SU-DHL-6 (cell line): Measurements from ENCODE around the gene UGT1A4.

ENCODE experiments used
- EZH2phosphoT487 ChIP-seq: fragments of 200-600 bp; sonication (generic), shearing (Covaris generic); conservative IDR thresholded peaks from 2 replicates; pipeline ENCODE4 v1.6.1; 2018; ENCODE audit warnings: mild to moderate bottlenecking, antibody characterized with exemption, low read length, moderate library complexity, mixed read lengths
- TF ChIP-seq, protein P1 (sequence below): fragments of 200-600 bp; sonication (generic); IDR thresholded peaks from one replicate; pipeline ENCODE4 v1.5.1; 2017; ENCODE audit warnings: antibody characterized with exemption, mild to moderate bottlenecking, low read length, moderate library complexity; ENCODE audit not compliant: insufficient read depth, poor library complexity, severe bottlenecking

DNA sequence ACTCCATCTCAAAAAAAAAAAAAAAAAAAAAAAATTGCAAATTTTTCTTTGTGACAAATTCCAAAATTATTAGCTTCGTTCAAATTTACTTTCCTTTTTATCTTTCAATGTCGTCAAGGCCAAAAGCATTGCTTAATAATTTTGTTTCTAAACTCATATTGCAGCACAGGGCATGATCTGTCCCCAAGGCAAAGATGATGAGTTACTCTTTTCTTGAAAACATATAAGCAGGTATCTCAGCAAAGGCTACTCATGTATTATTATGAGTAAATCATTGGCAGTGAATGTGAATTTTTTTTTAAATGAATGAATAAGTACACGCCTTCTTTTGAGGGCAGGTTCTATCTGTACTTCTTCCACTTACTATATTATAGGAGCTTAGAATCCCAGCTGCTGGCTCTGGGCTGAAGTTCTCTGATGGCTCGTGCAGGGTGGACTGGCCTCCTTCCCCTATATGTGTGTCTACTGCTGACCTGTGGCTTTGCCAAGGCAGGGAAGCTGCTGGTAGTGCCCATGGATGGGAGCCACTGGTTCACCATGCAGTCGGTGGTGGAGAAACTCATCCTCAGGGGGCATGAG is 36.9 kb upstream of the UGT1A4 start, which contains the start of gene UGT1A7:
- TF ChIP-seq, protein P1, sequence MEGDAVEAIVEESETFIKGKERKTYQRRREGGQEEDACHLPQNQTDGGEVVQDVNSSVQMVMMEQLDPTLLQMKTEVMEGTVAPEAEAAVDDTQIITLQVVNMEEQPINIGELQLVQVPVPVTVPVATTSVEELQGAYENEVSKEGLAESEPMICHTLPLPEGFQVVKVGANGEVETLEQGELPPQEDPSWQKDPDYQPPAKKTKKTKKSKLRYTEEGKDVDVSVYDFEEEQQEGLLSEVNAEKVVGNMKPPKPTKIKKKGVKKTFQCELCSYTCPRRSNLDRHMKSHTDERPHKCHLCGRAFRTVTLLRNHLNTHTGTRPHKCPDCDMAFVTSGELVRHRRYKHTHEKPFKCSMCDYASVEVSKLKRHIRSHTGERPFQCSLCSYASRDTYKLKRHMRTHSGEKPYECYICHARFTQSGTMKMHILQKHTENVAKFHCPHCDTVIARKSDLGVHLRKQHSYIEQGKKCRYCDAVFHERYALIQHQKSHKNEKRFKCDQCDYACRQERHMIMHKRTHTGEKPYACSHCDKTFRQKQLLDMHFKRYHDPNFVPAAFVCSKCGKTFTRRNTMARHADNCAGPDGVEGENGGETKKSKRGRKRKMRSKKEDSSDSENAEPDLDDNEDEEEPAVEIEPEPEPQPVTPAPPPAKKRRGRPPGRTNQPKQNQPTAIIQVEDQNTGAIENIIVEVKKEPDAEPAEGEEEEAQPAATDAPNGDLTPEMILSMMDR: no peak
- TF ChIP-seq EZH2phosphoT487: no peak
